HEK293T (cell line): ENCODE data around the gene LMAN1L.

Experiments
- CTCF ChIA-PET: fragments of 350-600 bp; formaldehyde crosslinking; extraction: SDS; loops from one replicate; lab custom pipeline; 2021; ENCODE audit warnings: antibody characterized with exemption, inconsistent platforms; lab: Yijun Ruan, JAX
- POLR2A ChIA-PET: fragments of 350-600 bp; formaldehyde crosslinking; extraction: SDS; loops from one replicate; lab custom pipeline; 2020; ENCODE audit warnings: antibody characterized with exemption, inconsistent platforms; lab: Yijun Ruan, JAX
- DNase-seq: peaks from one replicate; pipeline ENCODE4 v3.0.0; 2012; ENCODE audit warnings: mixed read lengths; ENCODE audit errors: extremely low spot score
- ARNT ChIP-seq: fragments of 450-650 bp; IDR thresholded peaks from 2 replicates; pipeline ENCODE4 v1.6.1; 2017; ENCODE audit warnings: mild to moderate bottlenecking
- BHLHE40 ChIP-seq: fragments of 450-650 bp; IDR thresholded peaks from 2 replicates; pipeline ENCODE4 v1.6.1; 2016; ENCODE audit warnings: mild to moderate bottlenecking, moderate library complexity, borderline replicate concordance
- CTBP1 ChIP-seq: fragments of 450-650 bp; IDR thresholded peaks from 2 replicates; pipeline ENCODE4 v1.6.1; 2016; ENCODE audit warnings: borderline replicate concordance
- ELF4 ChIP-seq: fragments of 450-650 bp; IDR thresholded peaks from 2 replicates; pipeline ENCODE4 v1.6.1; 2017; ENCODE audit warnings: antibody characterized with exemption
- FOXA1 ChIP-seq: fragments of 450-650 bp; IDR thresholded peaks from 2 replicates; pipeline ENCODE4 v1.6.1; 2016; ENCODE audit warnings: mild to moderate bottlenecking
- FOXK2 ChIP-seq: fragments of 450-650 bp; IDR thresholded peaks from 2 replicates; pipeline ENCODE4 v1.6.1; 2016; ENCODE audit warnings: mild to moderate bottlenecking
- FOXM1 ChIP-seq: fragments of 450-650 bp; IDR thresholded peaks from 2 replicates; pipeline ENCODE4 v1.6.1; 2017; ENCODE audit warnings: mild to moderate bottlenecking, borderline replicate concordance
- HDGF ChIP-seq: fragments of 450-650 bp; IDR thresholded peaks from 2 replicates; pipeline ENCODE4 v1.6.1; 2017; ENCODE audit warnings: antibody characterized with exemption, borderline replicate concordance
- L3MBTL2 ChIP-seq: fragments of 450-650 bp; conservative IDR thresholded peaks from 2 replicates; pipeline ENCODE4 v1.6.1; 2016; ENCODE audit warnings: mild to moderate bottlenecking
- LEF1 ChIP-seq: fragments of 450-650 bp; IDR thresholded peaks from 2 replicates; pipeline ENCODE4 v1.6.1; 2017; ENCODE audit warnings: mild to moderate bottlenecking, borderline replicate concordance
- NFRKB ChIP-seq: fragments of 450-650 bp; IDR thresholded peaks from 2 replicates; pipeline ENCODE4 v1.6.1; 2016; ENCODE audit warnings: mild to moderate bottlenecking, moderate library complexity
- PKNOX1 ChIP-seq: fragments of 450-650 bp; IDR thresholded peaks from 2 replicates; pipeline ENCODE4 v1.6.1; 2016
- SP1 ChIP-seq: fragments of 450-650 bp; IDR thresholded peaks from 2 replicates; pipeline ENCODE4 v1.6.1; 2017
- SUZ12 ChIP-seq: fragments of 450-650 bp; IDR thresholded peaks from 2 replicates; pipeline ENCODE4 v1.6.1; 2016; ENCODE audit warnings: mild to moderate bottlenecking
- TARDBP ChIP-seq: fragments of 450-650 bp; IDR thresholded peaks from 2 replicates; pipeline ENCODE4 v1.6.1; 2016
- ZNF384 ChIP-seq: fragments of 450-650 bp; IDR thresholded peaks from 2 replicates; pipeline ENCODE4 v1.6.1; 2016

The LMAN1L gene

GRCh38 chr15:74826921-74827320 is 14.3 kb downstream of the LMAN1L start:
- ChIA-PET CTCF (interaction anchor here (0.9 to 1.1 kb wide), 2 partner anchors 9 to 56 kb away, joined by 3 to 4 read pairs; no protein-coding TSS in a partner anchor), POLR2A (no interaction called here)
- no peak for TF ChIP-seq BHLHE40
- no peak for TF ChIP-seq PKNOX1
- TF ChIP-seq CTBP1, result no peak
- no peak for TF ChIP-seq ZNF384
- no peak for TF ChIP-seq SP1
- no peak for TF ChIP-seq ELF4
- no peak for TF ChIP-seq LEF1
- no peak for TF ChIP-seq L3MBTL2
- no peak for TF ChIP-seq TARDBP
- no peak for TF ChIP-seq FOXA1
- no peak for DNase-seq

- ChIA-PET POLR2A (interaction anchor here (1.0 kb wide), 1 partner anchor 62 kb away, joined by 3 read pairs; the partner anchor contains the start of gene MPI), CTCF (interaction anchor here (0.9 to 1.1 kb wide), 2 partner anchors 8 to 57 kb away, joined by 3 to 4 read pairs; no protein-coding TSS in a partner anchor)
- DNase-seq, result no peak
- TF ChIP-seq ELF4 (no peak), FOXK2 (no peak), SP1 (no peak), NFRKB (no peak), PKNOX1 (no peak), ZNF384 (no peak), SUZ12 (no peak), L3MBTL2 (no peak), BHLHE40 (no peak), TARDBP (no peak), CTBP1 (no peak), FOXM1 (no peak), FOXA1 (no peak), LEF1 (no peak), ARNT (no peak), HDGF (no peak)
Measured at GRCh38 chr15:74827614-74828013, 15.0 kb downstream of the LMAN1L start.

GRCh38 chr15:74828835-74829234 is 16.2 kb downstream of the LMAN1L start:
- ChIA-PET CTCF (no interaction called here), POLR2A (interaction anchor here (0.6 kb wide), 1 partner anchor 58 kb away, joined by 3 read pairs; no protein-coding TSS in a partner anchor)
- DNase-seq, result no peak
- TF ChIP-seq SP1 (no peak), FOXA1 (no peak), PKNOX1 (no peak), ELF4 (no peak), TARDBP (no peak), FOXK2 (no peak), BHLHE40 (no peak), L3MBTL2 (no peak), FOXM1 (no peak), HDGF (no peak), CTBP1 (no peak), ARNT (no peak)

- TF ChIP-seq NFRKB (no peak), TARDBP (no peak), ZNF384 (no peak), CTBP1 (no peak), FOXK2 (no peak), HDGF (no peak), SP1 (no peak), PKNOX1 (no peak), ARNT (no peak), SUZ12 (no peak), FOXM1 (no peak), FOXA1 (no peak), BHLHE40 (no peak), L3MBTL2 (no peak), LEF1 (no peak), ELF4 (no peak)
- ChIA-PET CTCF (interaction anchor here (0.7 kb wide), 2 partner anchors 61 to 652 kb away, joined by 3 read pairs; no protein-coding TSS in a partner anchor), POLR2A (interaction anchor here (0.6 to 1.4 kb wide), 2 partner anchors 59 to 215 kb away, joined by 3 read pairs; no protein-coding TSS in a partner anchor)
- no peak for DNase-seq
Measured at GRCh38 chr15:74829486-74829885, 16.9 kb downstream of the LMAN1L start.

GRCh38 chr15:74829991-74830390 is 17.4 kb downstream of the LMAN1L start:
- no peak for DNase-seq
- ChIA-PET CTCF (interaction anchor here (0.7 kb wide), 1 partner anchor 62 kb away, joined by 3 read pairs; no protein-coding TSS in a partner anchor), POLR2A (interaction anchor here (1.4 to 1.5 kb wide), 2 partner anchors 70 to 215 kb away, joined by 3 to 4 read pairs; no protein-coding TSS in a partner anchor)
- TF ChIP-seq FOXM1, result no peak
- TF ChIP-seq L3MBTL2, result no peak
- TF ChIP-seq FOXK2, result no peak
- no peak for TF ChIP-seq HDGF
- TF ChIP-seq FOXA1, result no peak
- no peak for TF ChIP-seq SUZ12
- no peak for TF ChIP-seq ELF4
- no peak for TF ChIP-seq BHLHE40
- no peak for TF ChIP-seq SP1
- no peak for TF ChIP-seq ZNF384
- TF ChIP-seq CTBP1, result no peak
- TF ChIP-seq ARNT, result no peak
- no peak for TF ChIP-seq LEF1
- no peak for TF ChIP-seq TARDBP
- TF ChIP-seq NFRKB, result no peak
- TF ChIP-seq PKNOX1, result no peak
